Measurements from ENCODE around the gene R3HCC1L. TPM values are rescaled to one million over a fixed set of nuclear protein-coding genes. Genes with fewer than 3 reads are reported as not detected.

R3HCC1L gene
- total RNA-seq, 1 donor from 2014 or later = 4.8 TPM

DNA sequence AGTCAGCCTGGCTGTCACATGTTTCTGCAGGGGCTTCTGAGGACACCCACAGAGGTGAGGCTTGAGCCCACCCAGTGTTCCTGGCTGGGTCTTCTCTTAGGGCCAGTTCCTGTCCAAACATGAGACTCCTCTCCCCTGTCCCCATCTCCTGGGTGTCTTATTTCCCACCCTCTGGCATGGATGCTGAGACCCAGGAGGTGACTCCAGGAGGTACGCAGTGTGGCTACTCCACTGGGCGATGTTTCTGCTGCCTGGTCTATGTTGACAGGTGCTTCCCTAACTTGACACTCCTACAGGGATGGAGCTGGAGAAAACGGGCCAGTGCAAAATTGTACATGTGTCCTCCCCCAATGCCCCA, 159.8 kb downstream of the R3HCC1L start:
- DNase-seq (no peak), ATAC-seq (no peak)
- intact Hi-C loops (cut with micrococcal nuclease) = no loop called here

Other genes starting within 250 kb of the R3HCC1L start
- 1.6 TPM for gene CRTAC1, start 104.0 kb upstream of the R3HCC1L start, total RNA-seq
- 0.47 TPM for gene LOXL4, start 133.5 kb downstream of the R3HCC1L start, total RNA-seq

Measured in left ventricle myocardium superior (tissue), 1 donor.